ENCODE measurements around the gene FOXK1. TPM values are rescaled to one million over a fixed set of nuclear protein-coding genes. Genes with fewer than 3 reads are reported as not detected.

The FOXK1 gene
- polyA plus RNA-seq, 1 experiment = 3.4 TPM

- ChIA-PET POLR2A (no interaction called here), CTCF (no interaction called here)
- no peaks in the 10 kb centered on the region for H3K27me3 ChIP-seq (ENCODE audit: control insufficient read depth, insufficient read depth, low read length)
- TF ChIP-seq CTCF (IDR thresholded peaks at IDR 0.05; ENCODE audit: low read depth, low read length) = no peak
- no peak overlapping the region for H3K4me3 ChIP-seq (ENCODE audit: low read depth, low read length)
- H3K9me3 ChIP-seq (ENCODE audit: control insufficient read depth, insufficient read depth, low read length) = no peaks in the 10 kb centered on the region; the same call in 1 of the 2 replicates
- DNase-seq (ENCODE audit: low read depth, low spot score) = no peak
- H3K27ac ChIP-seq (ENCODE audit: low read depth, low read length) = no peak overlapping the region
Measured at GRCh38 chr7:4783292-4783652, 101.2 kb downstream of the FOXK1 start.

DNA sequence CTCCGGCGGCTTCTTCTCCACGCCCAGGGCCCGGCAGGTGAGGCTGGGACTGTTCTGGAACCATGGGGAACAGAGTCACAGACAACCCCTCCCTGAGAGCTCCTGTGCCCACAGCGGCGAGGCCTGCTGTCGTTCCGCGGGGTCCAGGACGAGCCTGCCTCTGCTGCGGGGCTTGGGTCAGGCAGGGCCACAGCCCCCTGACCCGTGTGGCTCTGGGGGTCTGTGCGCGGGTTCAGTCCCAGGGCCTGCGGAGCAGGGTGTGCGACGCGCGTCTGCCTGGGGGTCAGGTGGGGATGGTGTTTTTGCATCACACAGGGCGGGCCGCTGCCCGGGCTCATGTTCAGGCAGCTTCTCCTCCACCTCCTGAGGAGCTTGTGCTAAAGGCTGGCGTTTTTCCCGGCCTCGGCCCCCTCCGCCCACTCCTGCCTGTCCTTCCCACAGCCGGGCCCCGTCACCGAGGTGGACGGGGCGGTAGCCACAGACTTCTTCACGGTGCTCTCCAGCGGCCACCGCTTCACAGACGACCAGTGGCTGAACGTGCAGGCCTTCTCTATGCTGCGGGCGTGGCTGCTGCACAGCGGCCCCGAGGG, 101.8 kb downstream of the FOXK1 start:
- no peak overlapping the region for H3K27ac ChIP-seq (ENCODE audit: low read depth, low read length)
- DNase-seq (ENCODE audit: low read depth, low spot score) = no peak
- TF ChIP-seq CTCF (IDR thresholded peaks at IDR 0.05; ENCODE audit: low read depth, low read length) = no peak
- CTCF ChIA-PET = interaction anchor here (1.2 kb wide), 1 partner anchor 14 kb away, joined by 4 read pairs; no protein-coding TSS in a partner anchor
- no peaks in the 10 kb centered on the region; the same call in 1 of the 2 replicates for H3K9me3 ChIP-seq (ENCODE audit: control insufficient read depth, insufficient read depth, low read length)
- POLR2A ChIA-PET = interaction anchor here (1.0 kb wide), 1 partner anchor 8 kb away, joined by 6 read pairs; the partner anchor contains the start of gene AP5Z1
- no peaks in the 10 kb centered on the region for H3K27me3 ChIP-seq (ENCODE audit: control insufficient read depth, insufficient read depth, low read length)
- H3K4me3 ChIP-seq (ENCODE audit: low read depth, low read length) = no peak overlapping the region

GRCh38 chr7:4784799-4785198, 102.7 kb downstream of the FOXK1 start:
- no peaks in the 10 kb centered on the region for H3K27me3 ChIP-seq (ENCODE audit: control insufficient read depth, insufficient read depth, low read length)
- no peak overlapping the region for H3K27ac ChIP-seq (ENCODE audit: low read depth, low read length)
- H3K9me3 ChIP-seq (ENCODE audit: control insufficient read depth, insufficient read depth, low read length) = no peaks in the 10 kb centered on the region; the same call in 1 of the 2 replicates
- no peak overlapping the region for H3K4me3 ChIP-seq (ENCODE audit: low read depth, low read length)
- TF ChIP-seq CTCF (IDR thresholded peaks at IDR 0.05; ENCODE audit: low read depth, low read length) = no peak
- ChIA-PET CTCF (interaction anchor here (1.2 kb wide), 1 partner anchor 13 kb away, joined by 4 read pairs; no protein-coding TSS in a partner anchor), POLR2A (interaction anchor here (1.0 kb wide), 1 partner anchor 9 kb away, joined by 6 read pairs; the partner anchor contains the start of gene AP5Z1)
- DNase-seq (ENCODE audit: low read depth, low spot score) = no peak

GRCh38 chr7:4785371-4785770, 103.3 kb downstream of the FOXK1 start:
- Histone ChIP-seq H3K9me3 (ENCODE audit: control insufficient read depth, insufficient read depth, low read length) (no peaks in the 10 kb centered on the region; the same call in 1 of the 2 replicates), H3K27me3 (ENCODE audit: control insufficient read depth, insufficient read depth, low read length) (no peaks in the 10 kb centered on the region), H3K27ac (ENCODE audit: low read depth, low read length) (no peak overlapping the region), H3K4me3 (ENCODE audit: low read depth, low read length) (no peak overlapping the region)
- ChIA-PET POLR2A (no interaction called here), CTCF (no interaction called here)
- TF ChIP-seq CTCF (IDR thresholded peaks at IDR 0.05; ENCODE audit: low read depth, low read length) = no peak
- no peak for DNase-seq (ENCODE audit: low read depth, low spot score)

GRCh38 chr7:4786015-4786414, 103.9 kb downstream of the FOXK1 start:
- no peak for DNase-seq (ENCODE audit: low read depth, low spot score)
- Histone ChIP-seq H3K9me3 (ENCODE audit: control insufficient read depth, insufficient read depth, low read length) (peaks cover under 1% of the 10 kb centered on the region; the same call in 1 of the 2 replicates), H3K27me3 (ENCODE audit: control insufficient read depth, insufficient read depth, low read length) (no peaks in the 10 kb centered on the region), H3K4me3 (ENCODE audit: low read depth, low read length) (no peak overlapping the region), H3K27ac (ENCODE audit: low read depth, low read length) (no peak overlapping the region)
- no peak for TF ChIP-seq CTCF (IDR thresholded peaks at IDR 0.05; ENCODE audit: low read depth, low read length)
- CTCF ChIA-PET = interaction anchor here (0.6 kb wide), 1 partner anchor 12 kb away, joined by 4 read pairs; no protein-coding TSS in a partner anchor
- POLR2A ChIA-PET = no interaction called here
